Tibial artery (tissue), 4 donors: ENCODE data around the gene RTP3.
A peak's percentile ranks its signal among the peaks of the same experiment; 100 is the strongest.

Experiments used
- DNase-seq, 2 donors: peaks; one replicate each; pipeline ENCODE4 v3.0.0-alpha.2; 2019
- H3K27ac ChIP-seq, 2 donors: fragments of 200-600 bp; sonication (generic) in 1 of 2; 1 replicate in 1 of 2; 2 replicates in 1 of 2; pipeline ENCODE4 v1.5.1; 2018 to 2019; ENCODE audit warnings: mild to moderate bottlenecking in 1 of 2
- H3K27me3 ChIP-seq, 2 donors: fragments of 200-600 bp; sonication (generic) in 1 of 2; one replicate each; pipeline versions ENCODE4 v1.5.1 to v1.6.0; 2016 to 2019
- H3K36me3 ChIP-seq, 3 donors: fragments of 200-600 bp; sonication (generic) in 2 of 3; one replicate each; pipeline ENCODE4 v1.5.1; 2016 to 2019; ENCODE audit warnings: mild to moderate bottlenecking in 2 of 3
- H3K4me1 ChIP-seq, 4 donors: fragments of 200-600 bp; sonication (generic) in 2 of 4; 1 replicate in 3 of 4; 2 replicates in 1 of 4; pipeline ENCODE4 v1.5.1; 2016 to 2019
- H3K4me3 ChIP-seq, 2 donors: fragments of 200-600 bp; sonication (generic) in 1 of 2; 1 replicate in 1 of 2; 2 replicates in 1 of 2; pipeline ENCODE4 v1.5.1; 2018 to 2019; ENCODE audit warnings: mild to moderate bottlenecking in 2 of 2
- H3K9me3 ChIP-seq, 3 donors: fragments of 200-600 bp; sonication (generic) in 1 of 3; one replicate each; pipeline ENCODE4 v1.5.1; 2016 to 2019
- CTCF ChIP-seq, 2 experiments: fragments of 200-600 bp in 1 of 2; fragments of 450-650 bp in 1 of 2; IDR thresholded peaks; one replicate each; pipeline ENCODE4 v1.5.1; 2017 to 2019; ENCODE audit warnings: antibody characterized with exemption in 2 of 2, mild to moderate bottlenecking in 1 of 2, moderate library complexity in 1 of 2
- intact Hi-C: fragments of 100-400 bp; cut with DNase I; formaldehyde crosslinking; loops from one replicate; pipeline ENCODE4 v1.15.0; 2023; ENCODE audit warnings: low total_unique reads

The RTP3 gene

GRCh38 chr3:46497556-46498265, at the start of gene RTP3:
RTP3 (plus strand) TSS chr3:46497976; CDS start chr3:46498063, 87 bp downstream.
- no peak for TF ChIP-seq CTCF (IDR thresholded peaks at IDR 0.05)
- H3K4me3 ChIP-seq = no peak within 1 kb of the TSS
- H3K36me3 ChIP-seq = no peaks in the 10 kb centered on the region
- H3K27me3 ChIP-seq = peaks cover 0 to 3% of the 10 kb centered on the region in 2 donors
- H3K4me1 ChIP-seq = no peaks in the 10 kb centered on the region
- DNase-seq = no peak
- H3K9me3 ChIP-seq = no peaks in the 10 kb centered on the region
- no peak within 1 kb of the TSS for H3K27ac ChIP-seq
- intact Hi-C loops = no loop called here

- H3K27me3 ChIP-seq = peaks cover 0 to 12% of the 10 kb centered on the region in 2 donors
- no peak for DNase-seq
- intact Hi-C loops = no loop called here
- H3K4me3 ChIP-seq = no peak overlapping the region
- peaks cover 0 to 3% (median 0%) of the 10 kb centered on the region in 3 donors for H3K36me3 ChIP-seq
- H3K4me1 ChIP-seq = no peaks in the 10 kb centered on the region
- H3K9me3 ChIP-seq = no peaks in the 10 kb centered on the region
- no peak overlapping the region for H3K27ac ChIP-seq
- no peak for TF ChIP-seq CTCF (IDR thresholded peaks at IDR 0.05)
Measured at GRCh38 chr3:46448721-46449120, 49.1 kb upstream of the RTP3 start.

GRCh38 chr3:46449755-46450552, 47.8 kb upstream of the RTP3 start:
- peaks cover 0 to 12% of the 10 kb centered on the region in 2 donors for H3K27me3 ChIP-seq
- intact Hi-C loops = no loop called here
- H3K9me3 ChIP-seq = no peaks in the 10 kb centered on the region
- no peak overlapping the region for H3K4me3 ChIP-seq
- TF ChIP-seq CTCF (IDR thresholded peaks at IDR 0.05) = peak in 1 of 2 experiments; percentile 17
- peaks cover 0 to 10% (median 0%) of the 10 kb centered on the region in 3 donors for H3K36me3 ChIP-seq
- H3K4me1 ChIP-seq = no peaks in the 10 kb centered on the region
- no peak for DNase-seq
- H3K27ac ChIP-seq = no peak overlapping the region

- DNase-seq = no peak
- TF ChIP-seq CTCF (IDR thresholded peaks at IDR 0.05) = no peak
- H3K27me3 ChIP-seq = peaks cover 0 to 12% of the 10 kb centered on the region in 2 donors
- H3K27ac ChIP-seq = no peak overlapping the region
- intact Hi-C loops = no loop called here
- H3K4me1 ChIP-seq = no peaks in the 10 kb centered on the region
- H3K4me3 ChIP-seq = no peak overlapping the region
- H3K9me3 ChIP-seq = no peaks in the 10 kb centered on the region
- H3K36me3 ChIP-seq = peaks cover 0 to 13% (median 0%) of the 10 kb centered on the region in 3 donors
Measured at GRCh38 chr3:46453526-46454208, 44.1 kb upstream of the RTP3 start.

- Histone ChIP-seq H3K36me3 (peaks cover 0 to 13% (median 0%) of the 10 kb centered on the region in 3 donors), H3K4me3 (no peak overlapping the region), H3K27me3 (peaks cover 0 to 12% of the 10 kb centered on the region in 2 donors), H3K4me1 (no peaks in the 10 kb centered on the region), H3K9me3 (no peaks in the 10 kb centered on the region), H3K27ac (no peak overlapping the region)
- DNase-seq = no peak
- no peak for TF ChIP-seq CTCF (IDR thresholded peaks at IDR 0.05)
- intact Hi-C loops = no loop called here
Measured at GRCh38 chr3:46454209-46454595, 43.6 kb upstream of the RTP3 start.
